ENCODE results near the gene IL1RAPL2. TPM values are rescaled to one million over a fixed set of nuclear protein-coding genes. Genes with fewer than 3 reads are reported as not detected.

Gene IL1RAPL2
- total and polyA plus RNA-seq, 2 of the 4 experiments (the other 2 are of a cell fraction): 0.03 TPM; not detected in 1

DNA sequence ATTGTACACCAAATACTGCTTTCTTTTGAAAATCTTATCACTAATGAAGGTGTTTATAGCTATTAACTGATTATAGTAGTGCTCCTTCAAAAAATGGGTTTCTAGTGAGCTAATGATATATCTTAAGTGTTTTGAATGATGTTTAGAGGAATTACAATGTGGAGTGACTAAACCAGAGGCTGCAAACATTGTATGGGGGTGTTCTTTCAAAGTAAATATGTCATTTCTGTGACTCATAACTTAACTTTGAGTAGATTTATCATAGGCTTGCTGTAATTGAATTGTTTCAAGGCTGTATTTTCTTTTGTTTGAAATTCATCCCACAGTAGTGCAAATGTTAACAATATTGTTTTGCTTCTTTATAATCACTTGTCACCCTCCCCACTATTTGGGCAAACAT, 141.6 kb downstream of the IL1RAPL2 start:
- TF ChIP-seq MXI1 (IDR thresholded peaks at IDR 0.05; ENCODE audit: borderline replicate concordance, low read depth, low read length) (no peak), RFX5 (IDR thresholded peaks at IDR 0.05; ENCODE audit: low read depth, low read length) (no peak), SMC3 (IDR thresholded peaks at IDR 0.05; ENCODE audit: low read depth, low read length) (no peak), RCOR1 (IDR thresholded peaks at IDR 0.05; ENCODE audit: insufficient replicate concordance, low read length) (no peak), BHLHE40 (IDR thresholded peaks at IDR 0.05; ENCODE audit: low read depth, low read length) (no peak), CHD1 (IDR thresholded peaks at IDR 0.05; ENCODE audit: low read depth, low read length) (no peak), RAD21 (IDR thresholded peaks at IDR 0.05; ENCODE audit: low read length) (no peak), FOS (IDR thresholded peaks at IDR 0.05; ENCODE audit: low read depth, low read length) (no peak), MAFK (IDR thresholded peaks at IDR 0.05; ENCODE audit: low read depth, low read length) (no peak), MAZ (IDR thresholded peaks at IDR 0.05; ENCODE audit: borderline replicate concordance, low read depth, low read length) (no peak), CEBPB (IDR thresholded peaks at IDR 0.05; ENCODE audit: low read depth, low read length) (no peak), POLR2A (IDR thresholded peaks at IDR 0.05; ENCODE audit: low read depth, low read length) (no peak), NFE2L2 (IDR thresholded peaks at IDR 0.05; ENCODE audit: low read depth, low read length) (no peak)
- TF ChIP-seq, protein P1, sequence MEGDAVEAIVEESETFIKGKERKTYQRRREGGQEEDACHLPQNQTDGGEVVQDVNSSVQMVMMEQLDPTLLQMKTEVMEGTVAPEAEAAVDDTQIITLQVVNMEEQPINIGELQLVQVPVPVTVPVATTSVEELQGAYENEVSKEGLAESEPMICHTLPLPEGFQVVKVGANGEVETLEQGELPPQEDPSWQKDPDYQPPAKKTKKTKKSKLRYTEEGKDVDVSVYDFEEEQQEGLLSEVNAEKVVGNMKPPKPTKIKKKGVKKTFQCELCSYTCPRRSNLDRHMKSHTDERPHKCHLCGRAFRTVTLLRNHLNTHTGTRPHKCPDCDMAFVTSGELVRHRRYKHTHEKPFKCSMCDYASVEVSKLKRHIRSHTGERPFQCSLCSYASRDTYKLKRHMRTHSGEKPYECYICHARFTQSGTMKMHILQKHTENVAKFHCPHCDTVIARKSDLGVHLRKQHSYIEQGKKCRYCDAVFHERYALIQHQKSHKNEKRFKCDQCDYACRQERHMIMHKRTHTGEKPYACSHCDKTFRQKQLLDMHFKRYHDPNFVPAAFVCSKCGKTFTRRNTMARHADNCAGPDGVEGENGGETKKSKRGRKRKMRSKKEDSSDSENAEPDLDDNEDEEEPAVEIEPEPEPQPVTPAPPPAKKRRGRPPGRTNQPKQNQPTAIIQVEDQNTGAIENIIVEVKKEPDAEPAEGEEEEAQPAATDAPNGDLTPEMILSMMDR (conservative IDR thresholded peaks at IDR 0.05; ENCODE audit: low read depth, low read length): no peak
- TF ChIP-seq, protein P2, sequence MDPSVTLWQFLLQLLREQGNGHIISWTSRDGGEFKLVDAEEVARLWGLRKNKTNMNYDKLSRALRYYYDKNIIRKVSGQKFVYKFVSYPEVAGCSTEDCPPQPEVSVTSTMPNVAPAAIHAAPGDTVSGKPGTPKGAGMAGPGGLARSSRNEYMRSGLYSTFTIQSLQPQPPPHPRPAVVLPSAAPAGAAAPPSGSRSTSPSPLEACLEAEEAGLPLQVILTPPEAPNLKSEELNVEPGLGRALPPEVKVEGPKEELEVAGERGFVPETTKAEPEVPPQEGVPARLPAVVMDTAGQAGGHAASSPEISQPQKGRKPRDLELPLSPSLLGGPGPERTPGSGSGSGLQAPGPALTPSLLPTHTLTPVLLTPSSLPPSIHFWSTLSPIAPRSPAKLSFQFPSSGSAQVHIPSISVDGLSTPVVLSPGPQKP (IDR thresholded peaks at IDR 0.05; ENCODE audit: borderline replicate concordance, low read depth, low read length): no peak
- TF ChIP-seq, protein P3, sequence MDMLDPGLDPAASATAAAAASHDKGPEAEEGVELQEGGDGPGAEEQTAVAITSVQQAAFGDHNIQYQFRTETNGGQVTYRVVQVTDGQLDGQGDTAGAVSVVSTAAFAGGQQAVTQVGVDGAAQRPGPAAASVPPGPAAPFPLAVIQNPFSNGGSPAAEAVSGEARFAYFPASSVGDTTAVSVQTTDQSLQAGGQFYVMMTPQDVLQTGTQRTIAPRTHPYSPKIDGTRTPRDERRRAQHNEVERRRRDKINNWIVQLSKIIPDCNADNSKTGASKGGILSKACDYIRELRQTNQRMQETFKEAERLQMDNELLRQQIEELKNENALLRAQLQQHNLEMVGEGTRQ (IDR thresholded peaks at IDR 0.05; ENCODE audit: low read depth, low read length): no peak
- intact Hi-C loops (cut with micrococcal nuclease): no loop called here
- no peak overlapping the region for H3K23ac ChIP-seq (ENCODE audit: low read depth, low read length)
- no peak overlapping the region for H2AFZ ChIP-seq (replicated peaks; ENCODE audit: low read length, poor library complexity)
- H3K79me1 ChIP-seq (ENCODE audit: low read depth in 1 of 2, low read length in 2 of 2): no peaks in the 10 kb centered on the region
- H2BK5ac ChIP-seq (ENCODE audit: low read depth, low read length, poor library complexity, severe bottlenecking): no peak overlapping the region
- H2BK20ac ChIP-seq (ENCODE audit: low read depth, low read length): no peak overlapping the region
- H3K9ac ChIP-seq (ENCODE audit: low read depth, low read length): no peak overlapping the region
- in situ Hi-C loops (cut with MboI; ENCODE audit: low sequenced_read_pairs): no loop called here
- no peak overlapping the region for H3K14ac ChIP-seq (replicated peaks; ENCODE audit: low read depth, low read length)
- no peak overlapping the region for H4K8ac ChIP-seq (ENCODE audit: low read depth in 2 of 2, low read length in 2 of 2)
- BruUV-seq (replicated peaks): no TSS peak
- ATAC-seq (ENCODE audit: low read depth) (no peak), DNase-seq (no peak)
- ChIA-PET POLR2A (ENCODE audit: unreplicated experiment) (no interaction called here), CTCF (no interaction called here)
- no peak overlapping the region for H4K91ac ChIP-seq (ENCODE audit: insufficient read depth, low read depth, low read length)
- dilution Hi-C loops (cut with HindIII; ENCODE audit: low sequenced_read_pairs, unreplicated experiment): no loop called here
- no peak overlapping the region for H3K56ac ChIP-seq (ENCODE audit: extremely low read depth, insufficient read depth, low read length)
- H3K9me3 ChIP-seq (ENCODE audit: control insufficient read depth, insufficient read depth, low read length): no peaks in the 10 kb centered on the region
- peaks cover 2% of the 10 kb centered on the region; the same call in 1 of the 2 replicates for H3K27me3 ChIP-seq (ENCODE audit: control insufficient read depth, insufficient read depth, low read length)
- no peaks in the 10 kb centered on the region for H3K9me1 ChIP-seq (ENCODE audit: insufficient read depth, low read length)
- no peak overlapping the region for H2BK15ac ChIP-seq (ENCODE audit: low read depth, low read length)
- H3K4me2 ChIP-seq (ENCODE audit: low read depth, low read length): no peak overlapping the region
- H4K20me1 ChIP-seq (ENCODE audit: insufficient read depth, low read length): no peaks in the 10 kb centered on the region
- H2AK5ac ChIP-seq (ENCODE audit: low read depth, low read length): no peak overlapping the region
- H3K36me3 ChIP-seq (ENCODE audit: control insufficient read depth, insufficient read depth, low read length): no peaks in the 10 kb centered on the region
- no peak overlapping the region for H3K4me3 ChIP-seq (ENCODE audit: insufficient read depth, low read depth, low read length)
- no peak overlapping the region for H2BK120ac ChIP-seq (ENCODE audit: low read depth, low read length)
- H3K4ac ChIP-seq (ENCODE audit: low read depth, low read length): no peak overlapping the region
- H4K5ac ChIP-seq (ENCODE audit: low read depth, low read length): no peak overlapping the region
- H3K27ac ChIP-seq (ENCODE audit: insufficient read depth, low read length): no peak overlapping the region
- H3K4me1 ChIP-seq (ENCODE audit: control insufficient read depth, insufficient read depth, low read length): no peaks in the 10 kb centered on the region
- no peak overlapping the region for H2AK9ac ChIP-seq (replicated peaks; ENCODE audit: low read depth, low read length, poor library complexity)
- H3K18ac ChIP-seq (ENCODE audit: low read depth, low read length): no peak overlapping the region
